Caco-2 (cell line): ENCODE results near the gene RTN1. TPM values are rescaled to one million over a fixed set of nuclear protein-coding genes. Genes with fewer than 3 reads are reported as not detected.
A peak's percentile ranks its signal among the peaks of the same experiment; 100 is the strongest.

Experiments used
- BruUV-seq: library from RNA; stranded (reverse); fragments of 400-500 nt; replicated peaks from 2 replicates; lab custom pipeline; 2021; lab: Mats Ljungman, UMichigan
- CTCF ChIA-PET: fragments of 300-600 bp; sonication (Branson Sonifier 250); formaldehyde crosslinking; loops from one replicate; lab custom pipeline; 2022; ENCODE audit warnings: antibody characterized with exemption; lab: Charles Lee
- POLR2A ChIA-PET: fragments of 300-600 bp; sonication (Branson Sonifier 250); formaldehyde crosslinking; loops from one replicate; lab custom pipeline; 2022; ENCODE audit warnings: antibody characterized with exemption; lab: Charles Lee
- DNase-seq, 2 experiments: peaks; one replicate each; pipeline versions ENCODE4 v3.0.0 to v3.0.0-alpha.2; 2020 to 2022
- H3K27me3 ChIP-seq: replicated peaks from 2 replicates; pipeline ENCODE4 v1.6.0; 2011; ENCODE audit warnings: low read length; ENCODE audit not compliant: control insufficient read depth, insufficient read depth
- H3K36me3 ChIP-seq: 2 replicates; pipeline ENCODE4 v1.5.1; 2011; ENCODE audit warnings: low read length; ENCODE audit not compliant: control insufficient read depth, insufficient read depth
- H3K4me1 ChIP-seq: fragments of 250-450 bp; sonication (Bioruptor Pico); 2 replicates; pipeline ENCODE4 v1.5.1; 2020; ENCODE audit warnings: mild to moderate bottlenecking
- H3K4me3 ChIP-seq: 2 replicates; pipeline ENCODE4 v1.5.1; 2011; ENCODE audit warnings: low read depth, mild to moderate bottlenecking, control low read depth, low read length
- H3K9me3 ChIP-seq: fragments of 250-450 bp; sonication (Bioruptor Pico); 2 replicates; pipeline ENCODE4 v1.5.1; 2020; ENCODE audit warnings: mild to moderate bottlenecking, moderate library complexity
- H3K27ac Mint-ChIP-seq: one replicate; pipeline ENCODE4 v1.8.0; 2022; ENCODE audit warnings: mixed read lengths; ENCODE audit not compliant: unreplicated experiment
- H3K27me3 Mint-ChIP-seq: one replicate; pipeline ENCODE4 v1.8.0; 2022; ENCODE audit warnings: mixed read lengths; ENCODE audit not compliant: insufficient read depth, unreplicated experiment
- H3K36me3 Mint-ChIP-seq: one replicate; pipeline ENCODE4 v1.8.0; 2022; ENCODE audit warnings: mild to moderate bottlenecking, mixed read lengths; ENCODE audit not compliant: insufficient read depth, unreplicated experiment
- H3K4me1 Mint-ChIP-seq: one replicate; pipeline ENCODE4 v1.8.0; 2022; ENCODE audit warnings: low read depth, mixed read lengths; ENCODE audit not compliant: unreplicated experiment
- H3K4me3 Mint-ChIP-seq: one replicate; pipeline ENCODE4 v1.8.0; 2022; ENCODE audit warnings: mild to moderate bottlenecking, moderate library complexity, mixed read lengths; ENCODE audit not compliant: unreplicated experiment
- H3K9me3 Mint-ChIP-seq: one replicate; pipeline ENCODE4 v1.8.0; 2022; ENCODE audit warnings: mixed read lengths; ENCODE audit not compliant: unreplicated experiment
- CTCF ChIP-seq, 2 experiments: fragments of 200-600 bp in 1 of 2; IDR thresholded peaks; 1 replicate in 1 of 2; 2 replicates in 1 of 2; pipeline versions ENCODE4 v1.5.1 to v1.8.0; 2011 to 2022; ENCODE audit warnings: antibody characterized with exemption in 1 of 2, control low read depth in 1 of 2, inconsistent platforms in 1 of 2, low read depth in 1 of 2, low read length in 1 of 2, mild to moderate bottlenecking in 1 of 2, moderate library complexity in 1 of 2; ENCODE audit not compliant: insufficient read depth in 1 of 2, severe bottlenecking in 1 of 2, unreplicated experiment in 1 of 2
- intact Hi-C: fragments of 100-400 bp; cut with micrococcal nuclease; formaldehyde crosslinking; loops from one replicate; pipeline ENCODE4 v1.10.0; 2022; ENCODE audit not compliant: unreplicated experiment
- total RNA-seq: library from RNA; stranded (reverse); gene quantifications from 2 replicates; pipeline ENCODE4 v1.2.3, GENCODE V29; 2022

The RTN1 gene
- total RNA-seq, 1 experiment from 2014 or later = 0.25 TPM

- peaks cover 8% of the 10 kb centered on the region for H3K27me3 Mint-ChIP-seq
- BruUV-seq = no TSS peak
- Histone ChIP-seq H3K4me1 (no peaks in the 10 kb centered on the region), H3K36me3 (no peaks in the 10 kb centered on the region), H3K27me3 (no peaks in the 10 kb centered on the region; the same call in 1 of the 2 replicates), H3K4me3 (no peak overlapping the region), H3K9me3 (0 out of 2 replicates have a peak, but pooled peaks cover 5% of the 10 kb centered on the region)
- DNase-seq = no peak
- TF ChIP-seq CTCF (IDR thresholded peaks at IDR 0.05; ENCODE audit: insufficient read depth in 1 of 2, low read depth in 1 of 2, low read length in 1 of 2, severe bottlenecking in 1 of 2, unreplicated experiment in 1 of 2) = no peak
- H3K27ac Mint-ChIP-seq = no peak overlapping the region
- intact Hi-C loops = no loop called here
- POLR2A ChIA-PET = no interaction called here
- no peak overlapping the region for H3K4me3 Mint-ChIP-seq
- CTCF ChIA-PET = no interaction called here
- no peaks in the 10 kb centered on the region for H3K9me3 Mint-ChIP-seq
- H3K36me3 Mint-ChIP-seq = no peaks in the 10 kb centered on the region
- H3K4me1 Mint-ChIP-seq = no peaks in the 10 kb centered on the region
Observed at GRCh38 chr14:59690426-59690825, 180.2 kb downstream of the RTN1 start.

- ChIA-PET CTCF (interaction anchor here (1.1 to 3.1 kb wide), 5 partner anchors 27 to 209 kb away, joined by 4 to 12 read pairs (median 6); partner anchors contain the start of genes JKAMP and L3HYPDH), POLR2A (no interaction called here)
- Mint-ChIP-seq H3K27me3 (peaks cover 8% of the 10 kb centered on the region), H3K27ac (no peak overlapping the region), H3K4me1 (no peaks in the 10 kb centered on the region), H3K4me3 (no peak overlapping the region), H3K36me3 (no peaks in the 10 kb centered on the region), H3K9me3 (no peaks in the 10 kb centered on the region)
- peak; percentile 82 to 85 for TF ChIP-seq CTCF (IDR thresholded peaks at IDR 0.05; ENCODE audit: insufficient read depth in 1 of 2, low read depth in 1 of 2, low read length in 1 of 2, severe bottlenecking in 1 of 2, unreplicated experiment in 1 of 2)
- H3K36me3 ChIP-seq = no peaks in the 10 kb centered on the region
- intact Hi-C loops = loop anchor here (1.0 kb wide), 2 partner anchors 56 to 181 kb away; no protein-coding TSS in a partner anchor
- no TSS peak for BruUV-seq
- no peaks in the 10 kb centered on the region; the same call in 1 of the 2 replicates for H3K27me3 ChIP-seq
- no peaks in the 10 kb centered on the region for H3K4me1 ChIP-seq
- DNase-seq = peak; percentile 72 to 79
- H3K9me3 ChIP-seq = 0 out of 2 replicates have a peak, but pooled peaks cover 5% of the 10 kb centered on the region
- no peak overlapping the region for H3K4me3 ChIP-seq
Observed at GRCh38 chr14:59688224-59689170, 182.1 kb downstream of the RTN1 start.

GRCh38 chr14:59687663-59688062, 182.9 kb downstream of the RTN1 start:
- no peaks in the 10 kb centered on the region for H3K4me1 Mint-ChIP-seq
- H3K4me1 ChIP-seq = no peaks in the 10 kb centered on the region
- H3K4me3 ChIP-seq = no peak overlapping the region
- CTCF ChIA-PET = interaction anchor here (1.1 to 3.1 kb wide), 5 partner anchors 27 to 210 kb away, joined by 4 to 12 read pairs (median 6); partner anchors contain the start of genes JKAMP and L3HYPDH
- no peaks in the 10 kb centered on the region for H3K36me3 ChIP-seq
- peaks cover 8% of the 10 kb centered on the region for H3K27me3 Mint-ChIP-seq
- no peak for DNase-seq
- BruUV-seq = no TSS peak
- no peak overlapping the region for H3K27ac Mint-ChIP-seq
- H3K9me3 Mint-ChIP-seq = no peaks in the 10 kb centered on the region
- no peak overlapping the region for H3K4me3 Mint-ChIP-seq
- no peaks in the 10 kb centered on the region for H3K36me3 Mint-ChIP-seq
- TF ChIP-seq CTCF (IDR thresholded peaks at IDR 0.05; ENCODE audit: insufficient read depth in 1 of 2, low read depth in 1 of 2, low read length in 1 of 2, severe bottlenecking in 1 of 2, unreplicated experiment in 1 of 2) = no peak
- POLR2A ChIA-PET = no interaction called here
- 0 out of 2 replicates have a peak, but pooled peaks cover 5% of the 10 kb centered on the region for H3K9me3 ChIP-seq
- H3K27me3 ChIP-seq = no peaks in the 10 kb centered on the region; the same call in 1 of the 2 replicates
- intact Hi-C loops = loop anchor here (1.0 kb wide), 2 partner anchors 55 to 180 kb away; no protein-coding TSS in a partner anchor
